Cerebellar nuclear complex (tissue), 1 donor: ENCODE data around the gene TMED4.
"Not testable (repeated sequence)": the region's sequence is repeated elsewhere in the genome, so short reads cannot be mapped to it uniquely, and the experiment has no call there.

Experiments
- DNase-seq, 2 experiments: peaks; one replicate each; lab custom pipeline; 2025; lab: John Stamatoyannopoulos, UW

Gene TMED4

GRCh38 chr7:44607141-44608068 lies 25.4 kb upstream of the TMED4 start:
- no peak for DNase-seq

- peak; percentile 84 to 95 for DNase-seq
Observed at GRCh38 chr7:44606341-44607140, 24.5 kb upstream of the TMED4 start, which contains the start of gene OGDH. Gene OGDH (plus strand): TSS chr7:44606627. CDS start chr7:44624344, 17,717 bp downstream.

- DNase-seq = no peak
Observed at GRCh38 chr7:44604941-44605340, 22.9 kb upstream of the TMED4 start.

- no peak for DNase-seq
Observed at GRCh38 chr7:44603193-44603592, 21.2 kb upstream of the TMED4 start.

- DNase-seq = no peak
Observed at GRCh38 chr7:44602576-44602910, 20.5 kb upstream of the TMED4 start.

- DNase-seq = no peak
Observed at GRCh38 chr7:44599222-44599621, 17.2 kb upstream of the TMED4 start.

- not testable (repeated sequence) for DNase-seq
Observed at GRCh38 chr7:44597181-44597580, 15.2 kb upstream of the TMED4 start.

GRCh38 chr7:44595934-44596635 lies 14.1 kb upstream of the TMED4 start:
- DNase-seq = no peak

GRCh38 chr7:44590910-44591309 lies 8.9 kb upstream of the TMED4 start:
- DNase-seq = no peak

- no peak for DNase-seq
Observed at GRCh38 chr7:44587843-44588711, 6.0 kb upstream of the TMED4 start.

GRCh38 chr7:44583146-44583865 lies 1.3 kb upstream of the TMED4 start:
- no peak for DNase-seq

- no peak for DNase-seq
Observed at GRCh38 chr7:44580945-44581878, 819 bp downstream of the TMED4 start.

GRCh38 chr7:44576228-44576627 lies 5.8 kb downstream of the TMED4 start:
- DNase-seq = no peak

GRCh38 chr7:44575054-44575453 lies 7.0 kb downstream of the TMED4 start:
- no peak for DNase-seq

- no peak for DNase-seq
Observed at GRCh38 chr7:44574287-44574872, 7.7 kb downstream of the TMED4 start.

GRCh38 chr7:44573464-44574286 lies 8.4 kb downstream of the TMED4 start, which contains the start of gene DDX56:
Gene DDX56 (minus strand): TSS chr7:44573908. CDS start chr7:44573895, 13 bp downstream.
- DNase-seq = peak in 1 of 2 experiments; percentile 69

GRCh38 chr7:44572771-44573170 lies 9.3 kb downstream of the TMED4 start:
- DNase-seq = no peak

- no peak for DNase-seq
Observed at GRCh38 chr7:44569959-44570358, 12.1 kb downstream of the TMED4 start.
